GM10248 (cell line): ENCODE data around the gene SUMF2.
"Not testable (repeated sequence)": the region's sequence is repeated elsewhere in the genome, so short reads cannot be mapped to it uniquely, and the experiment has no call there.

ENCODE experiments used
- CTCF ChIA-PET: fragments of 300-600 bp; sonication (Branson Sonifier 250); formaldehyde crosslinking; extraction: SDS; loops from one replicate; lab custom pipeline; 2021; ENCODE audit warnings: antibody characterized with exemption; lab: Yijun Ruan, JAX
- POLR2A ChIA-PET: fragments of 350-650 bp; sonication (Branson Sonifier 250); formaldehyde crosslinking; extraction: SDS; loops from one replicate; lab custom pipeline; 2020; ENCODE audit warnings: antibody characterized with exemption; lab: Yijun Ruan, JAX
- DNase-seq: peaks from one replicate; pipeline ENCODE4 v3.0.0; 2012; ENCODE audit errors: extremely low spot score
- CTCF ChIP-seq: IDR thresholded peaks from 2 replicates; pipeline ENCODE4 v1.5.1; 2012; ENCODE audit warnings: mild to moderate bottlenecking, low read depth; ENCODE audit errors: extremely low read depth, missing control alignments, control extremely low read depth

SUMF2 gene

DNA sequence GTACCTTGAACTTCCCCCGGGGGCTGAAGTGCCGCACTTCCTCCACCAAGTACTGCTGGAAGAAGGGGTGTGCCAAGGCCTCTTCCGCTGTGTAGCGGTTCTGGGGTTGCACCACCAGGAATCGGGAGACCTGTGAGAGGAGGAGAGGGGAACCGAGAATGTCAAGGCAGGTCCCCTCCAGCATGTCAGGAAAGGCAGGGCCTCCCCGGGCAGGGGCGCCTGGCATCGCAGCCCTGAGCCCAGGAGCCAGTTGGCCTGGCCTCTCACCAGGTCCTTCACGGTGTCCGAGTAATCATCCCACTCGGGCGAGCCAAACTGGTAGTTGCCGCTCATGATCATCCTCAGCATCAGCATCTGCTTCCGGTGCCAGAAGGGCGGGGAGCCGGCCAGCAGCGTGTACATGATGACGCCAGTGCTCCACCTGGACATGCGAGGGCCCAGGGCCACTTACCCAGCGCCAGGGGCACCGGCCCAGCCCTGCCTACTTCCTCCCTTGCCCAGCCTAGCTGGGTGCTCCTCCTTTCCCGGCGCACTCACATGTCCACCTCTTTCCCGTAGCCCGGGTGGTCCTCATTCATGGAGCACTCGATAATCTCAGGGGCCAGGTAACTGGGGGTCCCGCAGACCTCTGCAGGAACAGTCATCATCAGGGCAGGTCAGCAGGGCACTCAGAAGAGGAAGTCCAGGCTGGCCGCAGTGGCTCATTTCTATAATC is 17.7 kb downstream of the SUMF2 start:
- no peak for DNase-seq
- POLR2A ChIA-PET = no interaction called here
- no peak for TF ChIP-seq CTCF
- CTCF ChIA-PET = no interaction called here

DNA sequence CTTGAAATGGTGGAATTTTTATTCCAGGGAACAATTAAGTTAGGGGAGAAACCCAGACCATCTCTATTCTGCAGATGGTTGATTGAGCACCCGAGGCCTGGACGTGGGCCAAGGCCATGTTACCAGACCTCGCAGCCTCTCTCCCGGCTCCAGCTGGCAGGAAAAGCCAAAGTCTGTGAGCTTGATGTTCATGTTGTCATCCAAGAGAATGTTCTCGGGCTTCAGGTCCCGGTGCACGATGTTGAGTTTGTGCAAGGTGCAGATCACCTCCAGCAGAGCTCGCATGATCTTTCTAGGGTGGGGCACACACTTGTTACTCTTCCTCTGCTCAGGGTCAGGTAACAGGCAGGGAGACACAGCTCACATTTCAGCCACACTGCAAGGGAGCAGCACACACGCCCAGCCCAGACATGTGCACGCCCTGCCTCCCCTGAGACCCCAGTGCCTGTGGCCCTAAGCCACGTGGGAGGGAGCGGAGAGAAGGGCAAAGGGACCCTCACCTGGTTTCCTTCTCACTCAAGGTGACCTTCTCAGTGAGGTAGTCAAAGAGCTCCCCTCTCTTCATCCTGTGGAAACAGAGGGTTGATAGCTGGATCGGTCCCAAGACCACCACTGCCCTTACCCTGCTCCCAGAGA is 19.2 kb downstream of the SUMF2 start:
- POLR2A ChIA-PET = interaction anchor here (0.6 to 0.7 kb wide), 2 partner anchors 8 to 69 kb away, joined by 3 read pairs; no protein-coding TSS in a partner anchor

GRCh38 chr7:56086761-56087160 is 22.7 kb downstream of the SUMF2 start:
- no peak for DNase-seq
- POLR2A ChIA-PET = no interaction called here
- TF ChIP-seq CTCF = no peak
- CTCF ChIA-PET = interaction anchor here (0.9 to 1.2 kb wide), 3 partner anchors 12 to 21 kb away, joined by 3 read pairs; no protein-coding TSS in a partner anchor

More for the DNA sequence above, 19.2 kb downstream of the SUMF2 start:
- DNase-seq = no peak
- TF ChIP-seq CTCF = no peak
- CTCF ChIA-PET = interaction anchor here (1.4 to 2.3 kb wide), 3 partner anchors 9 to 25 kb away, joined by 3 to 27 read pairs (median 5); partner anchors contain the start of gene PHKG1

GRCh38 chr7:56087445-56087844 is 23.4 kb downstream of the SUMF2 start:
- no peak for DNase-seq
- TF ChIP-seq CTCF = no peak
- ChIA-PET POLR2A (no interaction called here), CTCF (interaction anchor here (1.1 to 1.2 kb wide), 3 partner anchors 13 to 21 kb away, joined by 3 to 10 read pairs (median 3); no protein-coding TSS in a partner anchor)

DNA sequence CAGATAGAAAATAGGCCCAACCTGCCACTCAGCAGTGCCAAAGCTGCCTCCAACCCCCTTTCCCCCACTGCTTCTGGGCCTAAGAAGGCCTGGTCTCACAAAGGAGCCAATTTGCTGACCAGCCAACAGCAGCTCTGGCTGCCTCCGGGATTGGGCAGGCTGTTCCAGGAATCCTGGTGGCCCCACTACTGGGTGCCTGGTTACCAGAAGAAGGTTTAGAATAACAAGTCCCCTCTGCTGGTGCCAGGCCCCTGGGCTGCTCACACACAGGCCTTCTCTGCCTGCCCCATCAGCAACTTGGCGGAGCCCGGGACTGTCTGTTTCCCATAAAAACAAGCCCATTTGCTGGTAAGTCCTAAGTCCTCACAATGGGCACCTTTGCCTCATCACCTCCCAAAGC is 27.5 kb downstream of the SUMF2 start:
- DNase-seq = no peak
- ChIA-PET POLR2A (interaction anchor here (0.6 to 0.7 kb wide), 2 partner anchors 8 to 70 kb away, joined by 3 to 5 read pairs; no protein-coding TSS in a partner anchor), CTCF (interaction anchor here (1.3 to 1.5 kb wide), 4 partner anchors 8 to 34 kb away, joined by 3 to 7 read pairs (median 3); no protein-coding TSS in a partner anchor)
- TF ChIP-seq CTCF = no peak

GRCh38 chr7:56092388-56092787 is 28.3 kb downstream of the SUMF2 start:
- ChIA-PET CTCF (interaction anchor here (1.3 to 1.5 kb wide), 3 partner anchors 9 to 34 kb away, joined by 3 to 7 read pairs (median 3); no protein-coding TSS in a partner anchor), POLR2A (interaction anchor here (1.1 to 1.3 kb wide), 2 partner anchors 13 to 41 kb away, joined by 4 read pairs; partner anchors contain the start of genes CCT6A and PSPH)
- DNase-seq = not testable (repeated sequence)
